ENCODE measurements around the gene HDAC5. TPM values are rescaled to one million over a fixed set of nuclear protein-coding genes. Genes with fewer than 3 reads are reported as not detected.
"Not testable (repeated sequence)": the region's sequence is repeated elsewhere in the genome, so short reads cannot be mapped to it uniquely, and the experiment has no call there.

Gene HDAC5
- total RNA-seq, 1 experiment from 2014 or later = 298 TPM

DNA sequence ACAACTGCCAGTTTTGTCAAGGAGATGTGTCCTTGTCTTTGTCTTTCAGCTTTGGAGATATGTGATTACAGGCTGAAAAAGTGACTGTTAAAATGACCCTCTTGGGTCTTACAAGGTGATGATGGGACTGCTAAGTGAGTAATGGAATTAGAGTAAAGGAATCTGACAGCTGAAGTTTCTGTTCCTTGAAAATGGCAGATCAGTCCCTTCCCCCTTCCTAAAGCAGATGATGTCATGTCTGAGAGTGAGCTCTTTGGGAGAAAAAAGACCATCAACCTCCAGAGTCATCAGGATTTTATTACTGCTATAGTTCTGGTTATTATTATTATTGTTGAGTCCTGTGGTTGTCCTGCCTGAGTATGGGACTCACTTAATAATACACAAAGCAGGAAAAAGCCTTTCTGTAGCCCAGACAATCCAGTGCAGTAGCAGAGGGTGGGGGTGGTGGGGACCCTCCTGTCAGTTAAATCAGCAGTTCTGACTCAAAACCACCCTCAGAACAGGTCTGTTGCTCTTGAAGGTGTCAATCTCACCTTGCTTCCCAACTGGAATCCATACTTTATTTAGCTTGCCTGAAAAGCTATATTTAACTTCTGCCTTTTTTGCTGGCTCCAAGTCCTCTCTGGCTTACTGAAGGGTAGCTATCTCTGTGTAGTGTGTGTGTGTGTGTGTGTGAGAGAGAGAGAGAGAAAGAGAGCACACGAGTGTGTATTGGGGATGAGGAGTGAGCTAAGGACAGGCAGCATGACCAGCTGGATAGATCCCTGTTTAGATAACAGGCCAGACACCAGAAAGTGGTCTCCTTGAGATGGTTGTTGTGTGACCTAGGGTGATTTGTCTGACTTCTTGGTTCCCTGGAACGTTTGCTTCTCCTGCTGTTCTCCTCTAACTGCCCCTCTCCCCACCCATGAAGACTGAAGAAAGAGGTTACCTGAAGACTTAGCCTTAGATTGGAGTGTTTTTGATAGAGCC lies 23.2 kb upstream of the HDAC5 start:
- H3K27me3 ChIP-seq (replicated peaks) = no peaks in the 10 kb centered on the region
- peaks cover 72% of the 10 kb centered on the region for H3K36me3 ChIP-seq
- no peak for DNase-seq (ENCODE audit: low read depth in 1 of 2, low spot score in 2 of 2)
- peaks cover 28% of the 10 kb centered on the region for H3K4me1 ChIP-seq (replicated peaks)
- H3K27ac ChIP-seq = no peak overlapping the region
- no peak overlapping the region for H3K4me3 ChIP-seq
- no peaks in the 10 kb centered on the region for H3K9me3 ChIP-seq (replicated peaks)

DNA sequence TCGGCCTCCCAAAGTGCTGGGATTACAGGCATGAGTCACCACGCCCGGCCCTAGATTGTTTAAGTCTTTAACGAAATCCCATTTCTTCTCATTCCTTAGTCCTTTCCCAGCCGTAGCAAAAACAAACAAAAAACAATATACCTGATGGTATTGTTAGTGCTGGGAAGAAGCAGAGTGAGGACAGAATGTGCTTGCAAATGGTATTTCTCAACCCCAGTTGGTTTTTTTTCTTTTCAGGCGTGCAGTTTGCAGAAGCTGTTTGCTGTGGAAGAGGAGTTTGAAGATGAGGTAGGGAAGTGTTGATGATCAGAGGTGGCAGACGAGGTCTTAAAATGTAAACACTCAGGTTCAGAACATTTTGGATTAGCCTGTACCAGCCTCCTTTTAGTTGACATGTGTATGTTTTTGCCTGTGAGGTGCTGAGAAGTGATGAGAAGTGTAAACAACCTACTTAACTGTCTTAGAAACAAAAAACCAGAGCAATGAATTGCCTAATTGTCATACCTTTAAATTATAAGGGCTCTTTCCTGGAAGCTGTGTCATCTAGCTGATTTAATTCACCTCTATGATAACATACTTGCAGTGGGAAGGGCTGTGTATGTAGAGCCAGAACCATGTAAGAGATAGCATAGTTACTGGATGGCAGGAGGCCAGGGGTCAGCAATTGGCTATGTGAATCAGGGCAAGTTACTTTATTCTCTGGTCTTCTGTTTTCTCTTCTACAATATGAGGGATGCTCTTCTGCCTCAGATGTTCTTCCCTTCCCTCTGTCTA lies 21.7 kb upstream of the HDAC5 start:
- Histone ChIP-seq H3K27me3 (replicated peaks) (no peaks in the 10 kb centered on the region), H3K27ac (peak overlapping the region; percentile 45), H3K9me3 (replicated peaks) (no peaks in the 10 kb centered on the region), H3K4me3 (no peak overlapping the region), H3K4me1 (replicated peaks) (peaks cover 31% of the 10 kb centered on the region), H3K36me3 (peaks cover 58% of the 10 kb centered on the region)
- peak in 1 of 2 experiments; percentile 68 for DNase-seq (ENCODE audit: low read depth in 1 of 2, low spot score in 2 of 2)

DNA sequence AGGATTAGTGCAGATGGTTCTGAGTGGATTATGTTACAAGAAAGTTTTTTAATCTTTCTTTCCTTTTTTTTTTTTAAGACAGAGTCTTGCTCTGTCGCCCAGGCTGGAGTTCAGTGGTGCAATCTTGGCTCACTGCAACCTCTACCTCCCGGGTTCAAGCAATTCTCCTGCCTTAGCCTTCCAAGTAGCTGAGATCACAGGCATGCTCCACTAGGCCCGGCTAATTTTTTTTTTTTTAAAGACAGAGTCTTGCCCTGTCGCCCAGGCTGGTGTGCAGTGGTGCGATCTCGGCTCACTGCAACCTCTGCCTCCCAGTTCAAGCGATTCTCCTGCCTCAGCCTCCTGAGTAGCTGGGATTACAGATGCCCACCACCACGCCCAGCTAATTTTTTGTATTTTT lies 20.5 kb upstream of the HDAC5 start:
- Histone ChIP-seq H3K4me1 (replicated peaks) (peaks cover 34% of the 10 kb centered on the region), H3K36me3 (peaks cover 46% of the 10 kb centered on the region)
- not testable (repeated sequence) for H3K4me3 ChIP-seq; H3K27me3 ChIP-seq (replicated peaks); H3K27ac ChIP-seq; DNase-seq (ENCODE audit: low read depth in 1 of 2, low spot score in 2 of 2); H3K9me3 ChIP-seq (replicated peaks)

DNA sequence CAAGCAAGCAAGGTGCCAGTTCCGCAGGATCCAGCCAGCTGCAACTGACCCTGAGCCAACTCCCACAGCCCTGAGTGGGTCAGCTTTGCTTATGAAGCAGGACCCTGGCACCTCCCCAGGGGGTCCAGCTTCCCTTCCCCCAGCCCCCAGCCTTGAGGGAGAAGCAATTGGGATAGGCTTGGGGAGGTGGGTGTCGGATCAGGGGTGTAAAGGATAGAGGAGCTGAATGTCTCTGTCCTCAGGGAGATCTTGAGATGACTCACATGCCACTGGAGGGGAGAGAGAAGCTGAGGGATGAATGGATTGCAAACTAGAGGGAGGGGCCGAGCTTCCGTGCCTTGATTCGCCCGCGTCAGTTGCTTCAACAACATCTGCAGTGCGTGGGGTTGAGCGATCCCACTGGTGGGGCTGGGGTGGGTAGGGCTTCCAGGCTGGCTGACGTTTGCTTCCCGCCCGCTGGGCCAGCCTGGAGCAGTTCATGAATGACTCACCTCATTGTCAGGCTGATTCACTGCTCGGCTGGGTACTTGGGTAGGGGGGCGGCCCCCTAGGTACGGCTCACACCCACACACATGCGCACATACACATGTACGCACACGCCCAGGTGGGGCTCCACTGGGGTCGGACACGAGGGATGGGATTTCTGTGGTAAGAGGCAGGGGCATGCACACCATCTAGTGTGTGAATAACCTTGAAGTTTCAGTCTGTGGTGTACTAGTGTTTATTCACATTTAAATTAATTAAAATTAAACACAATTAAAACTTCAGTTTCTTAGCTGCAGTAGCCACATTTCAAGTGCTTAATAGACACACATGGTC lies 14.7 kb upstream of the HDAC5 start:
- DNase-seq (ENCODE audit: low read depth in 1 of 2, low spot score in 2 of 2) = peak; percentile 99 to 100

DNA sequence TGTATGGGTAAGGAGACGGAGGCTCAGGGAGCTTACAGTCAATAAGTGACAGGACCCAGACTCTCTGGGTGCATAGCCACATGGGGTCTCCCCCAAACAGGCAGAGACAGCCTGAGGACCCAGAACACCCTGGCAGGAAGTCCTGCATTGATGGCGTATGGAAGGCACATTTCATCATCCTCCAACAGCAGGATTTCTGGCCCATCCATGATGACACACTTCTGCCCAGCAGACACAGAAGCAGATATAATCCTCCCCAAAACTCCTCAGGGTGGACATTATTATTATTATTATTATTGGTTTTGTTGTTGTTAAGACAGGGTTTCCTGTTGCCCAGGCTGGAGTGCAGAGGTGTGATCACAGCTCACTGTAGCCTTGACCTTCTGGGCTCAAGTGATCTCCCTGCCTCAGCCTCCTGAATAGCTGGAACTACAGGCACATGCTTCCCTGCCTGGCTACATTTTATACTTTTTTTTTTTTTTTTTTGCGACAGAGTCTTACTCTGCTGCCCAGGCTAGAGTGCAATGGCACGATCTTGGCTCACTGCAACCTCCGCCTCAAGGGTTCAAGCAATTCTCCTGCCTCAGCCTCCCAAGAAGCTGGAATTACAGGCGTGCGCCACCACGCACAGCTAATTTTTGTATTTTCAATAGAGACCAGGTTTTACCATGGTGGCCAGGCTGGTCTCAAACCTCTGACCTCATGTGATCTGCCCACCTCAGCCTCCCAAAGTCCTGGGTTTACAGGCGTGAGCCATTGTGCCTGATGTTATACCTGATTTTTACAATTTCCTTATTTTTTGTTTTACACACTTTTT lies 11.5 kb upstream of the HDAC5 start:
- DNase-seq (ENCODE audit: low read depth in 1 of 2, low spot score in 2 of 2) = no peak
- Histone ChIP-seq H3K27ac (no peak overlapping the region), H3K4me3 (no peak overlapping the region), H3K9me3 (replicated peaks) (no peaks in the 10 kb centered on the region), H3K36me3 (no peaks in the 10 kb centered on the region), H3K4me1 (replicated peaks) (peaks cover 26% of the 10 kb centered on the region), H3K27me3 (replicated peaks) (no peaks in the 10 kb centered on the region)

More for the DNA sequence above, 14.7 kb upstream of the HDAC5 start:
- no peaks in the 10 kb centered on the region for H3K27me3 ChIP-seq (replicated peaks)
- peak overlapping the region; percentile 4 for H3K4me3 ChIP-seq
- no peaks in the 10 kb centered on the region for H3K9me3 ChIP-seq (replicated peaks)
- peaks cover 3% of the 10 kb centered on the region for H3K36me3 ChIP-seq
- H3K4me1 ChIP-seq (replicated peaks) = peaks cover 30% of the 10 kb centered on the region
- peak overlapping the region; percentile 63 for H3K27ac ChIP-seq

DNA sequence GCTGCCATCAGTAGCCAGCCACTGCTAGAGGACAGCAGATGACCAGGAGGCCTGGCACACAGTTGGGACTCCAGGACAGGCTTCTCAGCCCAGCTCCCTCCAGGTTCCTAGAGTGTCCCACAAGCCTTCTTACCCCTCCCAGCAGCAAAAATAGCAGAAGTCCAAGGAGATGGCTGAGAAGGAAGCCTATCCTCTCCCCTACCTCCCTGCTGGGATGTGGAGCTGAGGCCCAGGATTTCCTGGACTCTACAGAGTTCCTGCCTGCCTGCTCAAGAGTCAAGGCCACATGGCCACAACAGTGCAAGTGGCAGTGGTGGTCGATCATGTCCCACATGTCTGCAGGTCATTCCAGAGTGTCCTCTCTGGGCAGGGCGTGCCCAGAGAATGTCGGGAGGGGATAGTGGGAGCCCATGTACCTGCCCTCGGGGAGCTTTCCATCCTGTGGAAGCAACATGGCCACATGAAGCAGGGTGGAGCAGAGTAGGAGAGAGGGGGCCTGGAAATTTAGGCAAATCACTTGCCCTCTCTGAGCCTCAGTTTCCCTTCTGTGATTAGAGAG lies 10.6 kb upstream of the HDAC5 start:
- Histone ChIP-seq H3K4me3 (no peak overlapping the region), H3K27me3 (replicated peaks) (no peaks in the 10 kb centered on the region), H3K4me1 (replicated peaks) (peaks cover 24% of the 10 kb centered on the region), H3K27ac (no peak overlapping the region), H3K36me3 (no peaks in the 10 kb centered on the region), H3K9me3 (replicated peaks) (no peaks in the 10 kb centered on the region)
- no peak for DNase-seq (ENCODE audit: low read depth in 1 of 2, low spot score in 2 of 2)

DNA sequence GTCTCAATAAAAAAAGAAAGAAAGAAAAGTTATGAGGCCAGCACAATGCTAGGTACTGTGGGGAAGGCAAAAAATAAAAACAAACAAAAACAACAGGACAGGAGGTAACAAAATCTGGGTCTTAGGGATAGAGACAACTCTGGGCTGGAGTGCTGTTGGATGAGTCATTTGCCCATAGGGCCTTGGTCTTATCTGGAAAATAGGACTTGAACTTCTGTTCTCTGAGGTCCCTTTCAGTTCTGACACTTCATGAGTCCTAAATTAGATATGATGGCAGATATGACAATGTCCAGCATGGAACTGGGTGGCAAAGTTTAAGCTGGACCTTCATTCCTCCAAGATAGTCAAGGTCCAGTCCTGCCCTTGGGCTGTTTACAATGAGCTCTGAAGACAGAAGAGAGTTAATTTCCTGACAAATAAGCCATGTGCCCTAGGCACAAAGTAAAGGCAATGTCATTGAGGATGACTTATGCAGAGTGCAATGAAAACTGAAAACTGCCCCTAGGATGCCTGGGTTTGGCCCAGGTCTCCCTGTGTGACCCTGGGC lies 8.9 kb upstream of the HDAC5 start:
- Histone ChIP-seq H3K4me3 (no peak overlapping the region), H3K27ac (no peak overlapping the region)

DNA sequence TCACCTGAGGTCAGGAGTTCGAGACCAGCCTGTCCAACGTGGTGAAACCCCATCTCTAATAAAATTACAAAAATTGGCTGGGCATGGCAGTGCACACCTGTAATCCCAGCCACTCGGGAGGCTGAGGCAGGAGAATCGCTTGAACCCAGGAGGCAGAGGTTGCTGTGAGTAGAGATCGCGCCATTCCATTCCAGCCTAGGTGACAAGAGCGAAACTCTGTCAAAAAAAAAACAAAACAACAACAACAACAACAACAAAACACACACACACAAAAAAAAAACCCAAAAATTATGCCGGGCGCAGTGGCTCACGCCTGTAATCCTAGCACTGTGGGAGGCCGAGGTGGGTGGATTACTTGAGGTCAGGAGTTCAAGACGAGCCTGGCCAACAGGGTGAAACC lies 7.9 kb upstream of the HDAC5 start:
- H3K27ac ChIP-seq; H3K36me3 ChIP-seq; H3K9me3 ChIP-seq (replicated peaks); H3K4me3 ChIP-seq; H3K27me3 ChIP-seq (replicated peaks); DNase-seq (ENCODE audit: low read depth in 1 of 2, low spot score in 2 of 2): not testable (repeated sequence)
- peaks cover 15% of the 10 kb centered on the region for H3K4me1 ChIP-seq (replicated peaks)

More for the DNA sequence above, 8.9 kb upstream of the HDAC5 start:
- H3K4me1 ChIP-seq (replicated peaks) = peaks cover 10% of the 10 kb centered on the region
- DNase-seq (ENCODE audit: low read depth in 1 of 2, low spot score in 2 of 2) = no peak
- H3K27me3 ChIP-seq (replicated peaks) = no peaks in the 10 kb centered on the region
- no peaks in the 10 kb centered on the region for H3K9me3 ChIP-seq (replicated peaks)
- H3K36me3 ChIP-seq = no peaks in the 10 kb centered on the region

DNA sequence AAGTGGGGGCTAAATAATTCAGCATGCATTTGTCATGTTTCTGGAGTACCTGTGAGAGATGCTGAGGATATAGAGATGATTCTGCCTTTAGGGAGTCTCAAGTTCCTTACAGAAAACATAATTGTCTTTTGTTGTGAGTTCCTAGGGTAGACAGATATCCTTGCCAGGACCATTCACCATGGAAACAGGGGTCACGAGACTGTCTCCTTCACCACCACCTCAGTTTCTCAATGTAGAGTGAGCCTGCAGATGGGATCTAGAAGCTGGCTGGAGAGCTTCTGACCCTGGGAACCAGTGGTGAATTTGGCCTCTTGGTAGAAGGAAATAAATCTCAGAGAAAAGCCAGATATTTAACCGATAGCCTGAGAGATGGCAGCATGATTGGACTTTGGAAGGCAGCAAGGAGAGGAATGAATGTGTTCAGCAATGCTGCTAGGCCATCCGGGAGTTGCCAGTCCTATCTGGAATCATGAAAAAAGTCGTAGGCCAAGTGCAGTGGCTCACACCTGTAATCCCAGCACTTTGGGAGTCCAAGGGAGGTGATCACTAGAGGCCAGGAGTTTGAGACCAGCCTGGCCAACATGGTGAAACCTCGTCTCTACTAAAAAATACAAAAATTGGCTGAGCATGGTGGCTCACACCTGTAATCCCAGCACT lies 7.4 kb upstream of the HDAC5 start:
- Histone ChIP-seq H3K4me3 (no peak overlapping the region), H3K4me1 (replicated peaks) (peaks cover 15% of the 10 kb centered on the region), H3K36me3 (no peaks in the 10 kb centered on the region), H3K27ac (no peak overlapping the region), H3K27me3 (replicated peaks) (no peaks in the 10 kb centered on the region), H3K9me3 (replicated peaks) (no peaks in the 10 kb centered on the region)
- DNase-seq (ENCODE audit: low read depth in 1 of 2, low spot score in 2 of 2) = no peak

DNA sequence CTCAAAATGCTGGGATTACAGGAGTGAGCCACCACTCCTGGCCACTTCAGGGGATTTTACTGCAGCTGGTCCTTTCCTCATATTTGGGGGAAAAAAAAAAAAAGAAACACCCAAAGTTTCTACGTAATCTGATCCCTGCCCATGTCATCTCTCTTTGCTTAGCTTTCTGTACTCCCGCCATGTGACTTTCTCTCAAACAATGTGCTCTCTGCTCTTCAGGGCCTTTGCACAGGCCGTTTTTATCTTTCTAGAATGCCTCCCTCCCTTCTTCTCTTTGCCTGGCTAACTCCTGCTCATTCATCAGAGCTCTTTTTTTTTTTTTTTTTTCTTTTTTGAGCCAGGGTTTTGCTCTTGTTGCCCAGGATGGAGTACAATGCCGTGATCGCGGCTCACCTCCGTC lies 4.9 kb upstream of the HDAC5 start:
- H3K36me3 ChIP-seq = peaks cover under 1% of the 10 kb centered on the region
- DNase-seq (ENCODE audit: low read depth in 1 of 2, low spot score in 2 of 2) = no peak
- H3K4me3 ChIP-seq = no peak overlapping the region

DNA sequence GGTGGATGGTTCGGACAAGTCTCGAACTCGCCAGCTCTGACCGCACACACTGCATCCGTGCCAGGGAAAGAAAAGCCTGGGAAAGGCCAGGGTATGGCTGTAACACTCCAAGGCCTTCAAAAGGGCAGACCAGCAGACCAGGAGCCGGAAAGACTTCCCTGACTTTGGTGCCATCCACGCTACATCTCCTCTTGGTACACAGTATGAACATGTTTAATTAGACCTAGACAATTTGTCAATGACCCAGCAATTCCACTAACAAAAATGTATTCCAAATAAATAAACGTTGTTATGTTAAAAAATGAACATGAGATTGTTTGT lies 637 bp upstream of the HDAC5 start:
- peak overlapping the region; percentile 99 for H3K4me3 ChIP-seq
- H3K27ac ChIP-seq = peak overlapping the region; percentile 68
- H3K9me3 ChIP-seq (replicated peaks) = no peaks in the 10 kb centered on the region
- peaks cover 6% of the 10 kb centered on the region for H3K36me3 ChIP-seq
- no peaks in the 10 kb centered on the region for H3K27me3 ChIP-seq (replicated peaks)
- H3K4me1 ChIP-seq (replicated peaks) = peaks cover 31% of the 10 kb centered on the region
- no peak for DNase-seq (ENCODE audit: low read depth in 1 of 2, low spot score in 2 of 2)

More for the DNA sequence above, 4.9 kb upstream of the HDAC5 start:
- Histone ChIP-seq H3K27ac (no peak overlapping the region), H3K27me3 (replicated peaks) (no peaks in the 10 kb centered on the region), H3K4me1 (replicated peaks) (peaks cover 22% of the 10 kb centered on the region), H3K9me3 (replicated peaks) (no peaks in the 10 kb centered on the region)

DNA sequence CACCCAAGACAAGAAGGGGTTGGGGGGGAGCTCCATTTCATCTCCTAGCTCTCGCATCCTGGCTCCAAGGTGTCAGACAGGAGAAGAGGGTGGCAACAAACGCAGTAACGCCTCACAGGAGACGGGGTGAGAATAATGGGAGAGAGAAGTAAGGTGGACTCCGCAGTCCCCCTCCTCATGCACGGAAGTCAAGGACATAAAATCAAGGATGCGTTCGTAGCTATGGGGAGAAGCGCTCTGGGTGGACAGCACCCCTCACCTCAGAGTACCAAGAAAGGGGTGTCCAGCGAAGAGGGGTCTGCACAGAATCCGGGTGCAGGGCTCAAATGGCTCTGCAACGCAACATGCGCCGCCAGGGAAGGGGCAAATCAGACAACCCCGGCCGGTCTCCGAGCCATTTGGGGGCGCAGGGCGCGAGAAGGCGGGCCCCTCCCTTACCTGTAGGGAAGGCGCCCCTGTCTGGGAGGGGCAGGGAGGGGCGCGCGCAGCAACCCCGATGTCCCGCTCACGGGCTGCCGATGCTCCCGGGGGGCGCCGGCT lies 555 bp downstream of the HDAC5 start:
- peak; percentile 30 to 46 for DNase-seq (ENCODE audit: low read depth in 1 of 2, low spot score in 2 of 2)
- H3K27me3 ChIP-seq (replicated peaks) = no peaks in the 10 kb centered on the region
- H3K9me3 ChIP-seq (replicated peaks) = no peaks in the 10 kb centered on the region
- peaks cover 31% of the 10 kb centered on the region for H3K4me1 ChIP-seq (replicated peaks)
- peak overlapping the region; percentile 68 for H3K27ac ChIP-seq
- peaks cover 6% of the 10 kb centered on the region for H3K36me3 ChIP-seq
- H3K4me3 ChIP-seq = peak overlapping the region; percentile 99
